GM12892 (cell line): ENCODE measurements around the gene ANKRD13C.
"Not testable (repeated sequence)": the region's sequence is repeated elsewhere in the genome, so short reads cannot be mapped to it uniquely, and the experiment has no call there.

Experiments used
- POLR2A ChIP-seq: IDR thresholded peaks from 2 replicates; pipeline ENCODE4 v1.6.1; 2011; ENCODE audit warnings: low read depth, low read length, control low read depth
- POLR2AphosphoS5 ChIP-seq: IDR thresholded peaks from 2 replicates; pipeline ENCODE4 v1.6.1; 2011; ENCODE audit warnings: low read depth, low read length, control low read depth

DNA sequence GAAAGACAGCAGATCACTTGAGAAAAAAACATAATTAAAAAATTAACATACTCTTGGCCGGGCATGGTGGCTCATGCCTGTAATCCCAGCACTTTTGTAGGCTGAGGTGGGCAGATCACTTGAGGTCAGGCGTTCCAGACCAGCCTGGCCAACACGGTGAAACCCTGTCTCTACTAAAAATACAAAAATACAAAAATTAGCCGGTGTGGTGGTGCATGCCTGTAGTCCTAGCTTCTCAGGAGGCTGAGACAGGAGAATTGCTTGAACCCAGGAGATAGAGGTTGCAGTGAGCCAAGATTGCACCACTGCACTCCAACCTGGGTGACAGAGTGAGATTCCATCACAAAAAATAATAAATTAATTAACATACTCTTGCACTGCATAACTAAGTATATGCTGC, 4.7 kb downstream of the ANKRD13C start:
- TF ChIP-seq POLR2AphosphoS5, POLR2A: not testable (repeated sequence)
